Measurements from ENCODE around the gene KCTD16.

The KCTD16 gene

GRCh38 chr5:144170276-144171024 is at the start of gene KCTD16, which contains the start of gene YIPF5 (continued):
- TF ChIP-seq ZNF544 (tag by site-specific recombination; IDR thresholded peaks at IDR 0.05) (no peak), INSM2 (tag by site-specific recombination; IDR thresholded peaks at IDR 0.05) (no peak), SP3 (tag by site-specific recombination; IDR thresholded peaks at IDR 0.05) (peak; percentile 94), ZBTB26 (tag by site-specific recombination; optimal IDR thresholded peaks at IDR 0.05) (peak; percentile 45), PBX3 (CRISPR knock-in tag; IDR thresholded peaks at IDR 0.05) (peak; percentile 81; the same call in 1 of the 2 replicates), ZNF398 (tag by site-specific recombination; IDR thresholded peaks at IDR 0.05) (no peak), HOXA7 (CRISPR knock-in tag; IDR thresholded peaks at IDR 0.05; ENCODE audit: borderline replicate concordance) (no peak), ZNF335 (tag by site-specific recombination; conservative IDR thresholded peaks at IDR 0.05) (peak; percentile 83), ZNF416 (tag by site-specific recombination; IDR thresholded peaks at IDR 0.05) (no peak), ZNF239 (tag by site-specific recombination; IDR thresholded peaks at IDR 0.05) (no peak), ZNF501 (tag by site-specific recombination; IDR thresholded peaks at IDR 0.05) (0 out of 2 replicates have a peak, but pooled peaks have one; percentile 68), YY1 (tag by site-specific recombination; IDR thresholded peaks at IDR 0.05) (no peak), SP2 (tag by site-specific recombination; IDR thresholded peaks at IDR 0.05) (peak; percentile 97), ZBTB8A (tag by site-specific recombination; IDR thresholded peaks at IDR 0.05) (peak; percentile 20; the same call in 1 of the 2 replicates), ZBTB48 (tag by site-specific recombination; IDR thresholded peaks at IDR 0.05) (peak; percentile 76), KLF8 (tag by site-specific recombination; IDR thresholded peaks at IDR 0.05) (0 out of 2 replicates have a peak, but pooled peaks have one; percentile 34), EGR2 (tag by site-specific recombination; IDR thresholded peaks at IDR 0.05; ENCODE audit: low read depth) (peak; percentile 47; the same call in 1 of the 2 replicates), HOXC10 (CRISPR knock-in tag; IDR thresholded peaks at IDR 0.05) (no peak), KLF9 (tag by site-specific recombination; IDR thresholded peaks at IDR 0.05; ENCODE audit: low read depth) (peak; percentile 77), ZNF623 (tag by site-specific recombination; IDR thresholded peaks at IDR 0.05) (no peak), ZEB2 (tag by site-specific recombination; IDR thresholded peaks at IDR 0.05) (0 out of 2 replicates have a peak, but pooled peaks have one; percentile 10)

- ChIA-PET POLR2A (no interaction called here), CTCF (interaction anchor here (1.2 to 1.3 kb wide), 2 partner anchors 11 to 21 kb away, joined by 3 to 5 read pairs; no protein-coding TSS in a partner anchor)
- Histone ChIP-seq H3K4me1 (ENCODE audit: control insufficient read depth, insufficient read depth, low read length) (no peaks in the 10 kb centered on the region), H3K27ac (ENCODE audit: extremely low read depth, low read depth, low read length) (no peak overlapping the region), H3K9me3 (ENCODE audit: control insufficient read depth, insufficient read depth, low read depth, low read length) (no peaks in the 10 kb centered on the region), H3K36me3 (ENCODE audit: control insufficient read depth in 2 of 2, insufficient read depth in 1 of 2, low read length in 2 of 2) (no peaks in the 10 kb centered on the region), H3K4me3 (ENCODE audit: low read depth, low read length) (no peak overlapping the region)
- TF ChIP-seq ZSCAN30 (tag by site-specific recombination; IDR thresholded peaks at IDR 0.05), result no peak
- no peak for TF ChIP-seq KLF8 (tag by site-specific recombination; IDR thresholded peaks at IDR 0.05)
- no peak for TF ChIP-seq TCF7L2 (IDR thresholded peaks at IDR 0.05; ENCODE audit: borderline replicate concordance, low read depth, low read length)
- no peak for TF ChIP-seq MZF1 (tag by site-specific recombination; IDR thresholded peaks at IDR 0.05; ENCODE audit: borderline replicate concordance)
- no peak for TF ChIP-seq ZBTB10 (tag by site-specific recombination; IDR thresholded peaks at IDR 0.05)
- no peak for TF ChIP-seq ZFP37 (tag by site-specific recombination; IDR thresholded peaks at IDR 0.05)
Measured at GRCh38 chr5:144121577-144121976, 49.1 kb upstream of the KCTD16 start.
